Smooth muscle cell (in vitro differentiated cells): Measurements from ENCODE around the gene EXOSC2. TPM values are rescaled to one million over a fixed set of nuclear protein-coding genes. Genes with fewer than 3 reads are reported as not detected.

Experiments used
- DNase-seq: peaks from one replicate; lab custom pipeline; 2025; ENCODE audit not compliant: unreplicated experiment; lab: John Stamatoyannopoulos, UW
- H2AFZ ChIP-seq: fragments of 200-600 bp; sonication (generic); 2 replicates; pipeline ENCODE4 v1.6.0; 2016; ENCODE audit warnings: antibody characterized with exemption, low read depth, mild to moderate bottlenecking
- H3F3A ChIP-seq: fragments of 200-600 bp; sonication (generic); 2 replicates; pipeline ENCODE4 v1.6.0; 2017; ENCODE audit warnings: antibody characterized with exemption, low read depth
- H3K27ac ChIP-seq: fragments of 200-600 bp; sonication (generic); 2 replicates; pipeline ENCODE4 v1.5.1; 2016; ENCODE audit warnings: low read depth, mild to moderate bottlenecking
- H3K27me3 ChIP-seq: fragments of 200-600 bp; sonication (generic); 2 replicates; pipeline ENCODE4 v1.6.1; 2016; ENCODE audit warnings: low read depth, mild to moderate bottlenecking
- H3K36me3 ChIP-seq: fragments of 200-600 bp; sonication (generic); 2 replicates; pipeline ENCODE4 v1.5.1; 2016; ENCODE audit warnings: low read depth
- H3K4me1 ChIP-seq: fragments of 200-600 bp; sonication (generic); 2 replicates; pipeline ENCODE4 v1.5.1; 2016; ENCODE audit warnings: low read depth
- H3K4me2 ChIP-seq: fragments of 200-600 bp; sonication (generic); 2 replicates; pipeline ENCODE4 v1.6.0; 2016; ENCODE audit warnings: mild to moderate bottlenecking
- H3K4me3 ChIP-seq: fragments of 200-600 bp; sonication (generic); 2 replicates; pipeline ENCODE4 v1.5.1; 2016; ENCODE audit warnings: mild to moderate bottlenecking
- H3K79me2 ChIP-seq: fragments of 200-600 bp; sonication (generic); 2 replicates; pipeline ENCODE4 v1.6.0; 2016; ENCODE audit warnings: low read depth, mild to moderate bottlenecking
- H3K9ac ChIP-seq: fragments of 200-600 bp; sonication (generic); 2 replicates; pipeline ENCODE4 v1.6.0; 2016; ENCODE audit warnings: low read depth
- H3K9me3 ChIP-seq: fragments of 200-600 bp; sonication (generic); replicated peaks from 2 replicates; pipeline ENCODE4 v1.5.1; 2016; ENCODE audit warnings: low read depth
- H4K20me1 ChIP-seq: fragments of 200-600 bp; sonication (generic); 2 replicates; pipeline ENCODE4 v1.6.0; 2016; ENCODE audit warnings: low read depth
- CTCF ChIP-seq: fragments of 200-600 bp; sonication (generic); IDR thresholded peaks from 2 replicates; pipeline ENCODE4 v1.5.1; 2017; ENCODE audit warnings: borderline replicate concordance, mild to moderate bottlenecking, antibody characterized with exemption; ENCODE audit not compliant: insufficient read depth, poor library complexity, severe bottlenecking
- WGBS: methylation state at CpG from one replicate; pipeline ENCODE4 v1.1.7; 2016; ENCODE audit warnings: low lambda C conversion rate; 5-methylcytosine and 5-hydroxymethylcytosine counted together
- polyA plus RNA-seq: library from polyadenylated mRNA; unstranded; fragments of >200 nt; fragmentation: Nextera tagmentation; extraction: Ambion mirVana; gene quantifications from 2 replicates; pipeline ENCODE4 v1.2.1, GENCODE V29; 2016
- total RNA-seq: library from RNA; depleted of rRNA; stranded (reverse); fragments of >200 nt; gene quantifications from 2 replicates; pipeline ENCODE4 v1.2.3, GENCODE V29; 2014

EXOSC2 gene
- total and polyA plus RNA-seq, 2 experiments from 2014 or later = 14.7 to 15.8 TPM

GRCh38 chr9:130658893-130659698, 34.5 kb upstream of the EXOSC2 start:
- no peaks in the 10 kb centered on the region for H3K36me3 ChIP-seq
- H3F3A ChIP-seq = no peaks in the 10 kb centered on the region
- no peak overlapping the region for H3K27ac ChIP-seq
- no peak overlapping the region for H3K4me3 ChIP-seq
- DNase-seq = no peak
- TF ChIP-seq CTCF = no peak
- H3K27me3 ChIP-seq = peaks cover 97% of the 10 kb centered on the region
- H3K9ac ChIP-seq = no peak overlapping the region
- H3K79me2 ChIP-seq = no peaks in the 10 kb centered on the region
- no peaks in the 10 kb centered on the region for H3K9me3 ChIP-seq
- no peak overlapping the region for H3K4me2 ChIP-seq
- no peak overlapping the region for H2AFZ ChIP-seq
- 22% methylated on average over 23 of the region's 52 CpGs for WGBS
- peaks cover 25% of the 10 kb centered on the region for H3K4me1 ChIP-seq
- H4K20me1 ChIP-seq = peaks cover 7% of the 10 kb centered on the region

GRCh38 chr9:130659699-130660248, 33.8 kb upstream of the EXOSC2 start:
- H3K9ac ChIP-seq = no peak overlapping the region
- no peak for DNase-seq
- no peak overlapping the region for H2AFZ ChIP-seq
- peaks cover 100% of the 10 kb centered on the region for H3K27me3 ChIP-seq
- peaks cover 28% of the 10 kb centered on the region for H3K4me1 ChIP-seq
- no peak for TF ChIP-seq CTCF
- H3F3A ChIP-seq = no peaks in the 10 kb centered on the region
- no peaks in the 10 kb centered on the region for H3K36me3 ChIP-seq
- no peak overlapping the region for H3K27ac ChIP-seq
- H3K4me2 ChIP-seq = peak overlapping the region; percentile 82
- H3K9me3 ChIP-seq = no peaks in the 10 kb centered on the region
- no peaks in the 10 kb centered on the region for H3K79me2 ChIP-seq
- WGBS = 7% methylated on average over 22 of the region's 58 CpGs
- no peak overlapping the region for H3K4me3 ChIP-seq
- peaks cover 7% of the 10 kb centered on the region for H4K20me1 ChIP-seq

- Histone ChIP-seq H4K20me1 (peaks cover 7% of the 10 kb centered on the region), H3K4me2 (peak overlapping the region; percentile 82), H3K36me3 (no peaks in the 10 kb centered on the region), H3K27me3 (peaks cover 100% of the 10 kb centered on the region), H3K4me1 (peaks cover 33% of the 10 kb centered on the region), H3K4me3 (peak overlapping the region; percentile 31), H3K9me3 (no peaks in the 10 kb centered on the region), H3K9ac (no peak overlapping the region), H3K79me2 (no peaks in the 10 kb centered on the region), H3K27ac (no peak overlapping the region), H3F3A (no peaks in the 10 kb centered on the region), H2AFZ (no peak overlapping the region)
- no peak for TF ChIP-seq CTCF
- 1% methylated on average over 24 of the region's 33 CpGs for WGBS
- no peak for DNase-seq
Measured at GRCh38 chr9:130660326-130660682, 33.3 kb upstream of the EXOSC2 start.
